ENCODE data around the gene SCRT2. TPM values are rescaled to one million over a fixed set of nuclear protein-coding genes. Genes with fewer than 3 reads are reported as not detected.

Gene SCRT2
- total and polyA plus RNA-seq, 12 donors: not detected

- 77 to 82% (median 79%) methylated on average over 11 of the region's 11 CpGs for WGBS, 4 donors
- Histone ChIP-seq H3K4me1 (replicated peaks in 1 of 2) (peaks cover 11 to 24% of the 10 kb centered on the region in 2 donors), H3K9me3 (replicated peaks in 1 of 3) (no peaks in the 10 kb centered on the region), H3K27me3 (no peaks in the 10 kb centered on the region), H3K36me3 (replicated peaks in 1 of 2) (no peaks in the 10 kb centered on the region), H3K27ac (no peak overlapping the region), H3K4me3 (no peak overlapping the region)
- TF ChIP-seq CTCF (IDR thresholded peaks at IDR 0.05) (no peak), POLR2A (IDR thresholded peaks at IDR 0.05) (no peak)
- DNase-seq: no peak
- intact Hi-C loops (cut with DNase I): no loop called here
These were observed 19.6 kb downstream of the SCRT2 start for GRCh38 chr20:655726-656624.

GRCh38 chr20:654417-654750 is 21.2 kb downstream of the SCRT2 start:
- intact Hi-C loops (cut with DNase I): no loop called here
- no peak overlapping the region for H3K4me3 ChIP-seq
- WGBS, 4 donors: 90 to 95% (median 91%) methylated on average over 3 of the region's 3 CpGs

GRCh38 chr20:653590-654416 is 21.8 kb downstream of the SCRT2 start:
- peaks cover 0 to 21% of the 10 kb centered on the region in 2 donors for H3K36me3 ChIP-seq (replicated peaks in 1 of 2)
- TF ChIP-seq POLR2A (IDR thresholded peaks at IDR 0.05) (peak in 1 of 2 donors; percentile 17), CTCF (IDR thresholded peaks at IDR 0.05) (no peak)
- peak overlapping the region in 2 of 4 donors; percentile 17 to 97 for H3K4me3 ChIP-seq
- H3K4me1 ChIP-seq (replicated peaks in 1 of 2): peaks cover 11 to 24% of the 10 kb centered on the region in 2 donors
- no peaks in the 10 kb centered on the region for H3K9me3 ChIP-seq (replicated peaks in 1 of 3)
- H3K27ac ChIP-seq: peak overlapping the region in 3 of 5 donors; percentile 94 to 100 (median 95)
- H3K27me3 ChIP-seq: no peaks in the 10 kb centered on the region
- intact Hi-C loops (cut with DNase I): no loop called here
- WGBS, 4 donors: 12 to 21% (median 17%) methylated on average over 14 to 31 of the region's 31 CpGs
- DNase-seq: peak in 3 of 7 donors; percentile 50 to 65 (median 50)

More at GRCh38 chr20:654417-654750, 21.2 kb downstream of the SCRT2 start:
- DNase-seq: no peak
- Histone ChIP-seq H3K4me1 (replicated peaks in 1 of 2) (peaks cover 11 to 24% of the 10 kb centered on the region in 2 donors), H3K36me3 (replicated peaks in 1 of 2) (peaks cover 0 to 15% of the 10 kb centered on the region in 2 donors), H3K9me3 (replicated peaks in 1 of 3) (no peaks in the 10 kb centered on the region), H3K27me3 (no peaks in the 10 kb centered on the region), H3K27ac (peak overlapping the region in 1 of 5 donors; percentile 100)
- TF ChIP-seq CTCF (IDR thresholded peaks at IDR 0.05) (no peak), POLR2A (IDR thresholded peaks at IDR 0.05) (no peak)

GRCh38 chr20:653110-653589 is 22.5 kb downstream of the SCRT2 start, which contains the start of gene SRXN1:
TSS of gene SRXN1 (minus strand) at chr20:653200. CDS start at chr20:653185, 15 bp downstream.
- intact Hi-C loops (cut with DNase I): no loop called here
- H3K27ac ChIP-seq: peak within 1 kb of the TSS; percentile 24 to 100 (median 94)
- peak; percentile 92 to 96 (median 94) for DNase-seq
- H3K4me3 ChIP-seq: peak within 1 kb of the TSS in 3 of 4 donors; percentile 36 to 97 (median 52)
- H3K27me3 ChIP-seq: no peaks in the 10 kb centered on the region
- TF ChIP-seq CTCF (IDR thresholded peaks at IDR 0.05) (peak in 3 of 6 experiments; percentile 52 to 64 (median 57)), POLR2A (IDR thresholded peaks at IDR 0.05) (peak; percentile 62 to 76)
- no peaks in the 10 kb centered on the region for H3K9me3 ChIP-seq (replicated peaks in 1 of 3)
- peaks cover 0 to 27% of the 10 kb centered on the region in 2 donors for H3K36me3 ChIP-seq (replicated peaks in 1 of 2)
- 1% methylated on average over 67 to 73 of the region's 74 CpGs; no CpG with 5 or more reads in 2 of the 4 donors for WGBS, 4 donors
- peaks cover 11 to 24% of the 10 kb centered on the region in 2 donors for H3K4me1 ChIP-seq (replicated peaks in 1 of 2)
